ENCODE results near the gene ZNF248. TPM values are rescaled to one million over a fixed set of nuclear protein-coding genes. Genes with fewer than 3 reads are reported as not detected.

Gene ZNF248
- total and polyA plus RNA-seq, 9 of the 15 experiments (the other 6 are each of a cell fraction or from before 2014, with no cell fraction given), result 4.5 to 16.5 (median 10.2) TPM

DNA sequence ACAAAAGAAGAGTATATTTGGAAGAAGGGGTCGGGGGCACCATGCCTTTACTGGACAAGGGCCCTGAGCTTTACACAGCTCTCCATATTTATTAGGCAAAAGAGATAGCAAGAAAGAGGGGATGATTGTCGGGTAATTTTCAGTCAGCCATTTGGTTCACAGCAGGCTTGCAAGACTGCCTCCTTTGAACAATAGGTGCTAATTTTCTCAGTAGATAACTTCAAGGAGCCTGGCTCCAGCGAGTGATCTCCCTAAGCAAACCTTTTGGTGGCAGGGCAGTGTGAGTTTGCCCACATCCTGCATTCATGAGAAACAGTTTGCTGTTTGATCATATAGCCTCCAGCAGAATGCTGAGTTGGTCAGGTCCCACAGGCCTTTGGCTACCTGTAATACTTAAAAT lies 94.3 kb downstream of the ZNF248 start (continued):
- TF ChIP-seq ZNF77 (CRISPR knock-in tag; IDR thresholded peaks at IDR 0.05), result no peak

DNA sequence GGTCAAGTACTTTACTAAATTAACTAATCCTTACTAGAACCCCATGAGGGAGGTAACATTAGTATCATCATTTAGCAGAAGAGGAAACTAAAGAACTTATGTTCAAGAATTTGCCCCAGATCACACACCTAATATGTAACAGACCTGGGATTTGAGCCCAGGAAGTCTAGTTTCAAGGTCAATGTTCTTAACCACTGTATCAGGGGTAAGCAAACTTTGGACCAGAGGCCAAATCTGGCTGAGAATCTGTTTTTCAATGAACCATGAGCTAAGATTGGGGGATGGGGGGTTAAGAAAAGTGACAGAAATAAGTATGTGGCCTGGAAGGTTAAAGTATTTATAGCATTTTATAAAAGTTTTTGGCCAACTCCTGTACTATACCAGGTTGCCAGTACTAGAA lies 95.1 kb downstream of the ZNF248 start:
- ChIA-PET CTCF (ENCODE audit: low intra/inter-chr PET ratio) (no interaction called here), POLR2A (no interaction called here)
- no peak for FAIRE-seq
- ATAC-seq, result no peak
- BruUV-seq (replicated peaks), result no TSS peak
- no peak overlapping the region for H3K4me2 ChIP-seq (ENCODE audit: insufficient read depth, low read length)
- H3K4me1 ChIP-seq (replicated peaks in 1 of 2; ENCODE audit: control insufficient read depth in 2 of 2, insufficient read depth in 2 of 2, low read length in 2 of 2), result no peaks in the 10 kb centered on the region
- in situ Hi-C loops (cut with MboI), result no loop called here
- no peak overlapping the region for H3K9ac ChIP-seq (ENCODE audit: insufficient read depth in 1 of 2, low read depth in 2 of 2, low read length in 2 of 2)
- no peak for DNase-seq (ENCODE audit: extremely low read depth in 1 of 4, low spot score in 3 of 4)
- no peaks in the 10 kb centered on the region for H3K36me3 ChIP-seq (ENCODE audit: control insufficient read depth, insufficient read depth, low read length)
- no peaks in the 10 kb centered on the region for H3K27me3 ChIP-seq (ENCODE audit: control insufficient read depth in 2 of 2, insufficient read depth in 2 of 2, low read length in 2 of 2)
- intact Hi-C loops (cut with micrococcal nuclease), result no loop called here
- TF ChIP-seq KDM4B (IDR thresholded peaks at IDR 0.05; ENCODE audit: borderline replicate concordance in 2 of 2, low read depth in 1 of 2) (no peak), ZNF75A (CRISPR knock-in tag; IDR thresholded peaks at IDR 0.05) (no peak), MEF2A (IDR thresholded peaks at IDR 0.05; ENCODE audit: control insufficient read depth, low read depth, low read length) (no peak)
- TF ChIP-seq, protein P1, sequence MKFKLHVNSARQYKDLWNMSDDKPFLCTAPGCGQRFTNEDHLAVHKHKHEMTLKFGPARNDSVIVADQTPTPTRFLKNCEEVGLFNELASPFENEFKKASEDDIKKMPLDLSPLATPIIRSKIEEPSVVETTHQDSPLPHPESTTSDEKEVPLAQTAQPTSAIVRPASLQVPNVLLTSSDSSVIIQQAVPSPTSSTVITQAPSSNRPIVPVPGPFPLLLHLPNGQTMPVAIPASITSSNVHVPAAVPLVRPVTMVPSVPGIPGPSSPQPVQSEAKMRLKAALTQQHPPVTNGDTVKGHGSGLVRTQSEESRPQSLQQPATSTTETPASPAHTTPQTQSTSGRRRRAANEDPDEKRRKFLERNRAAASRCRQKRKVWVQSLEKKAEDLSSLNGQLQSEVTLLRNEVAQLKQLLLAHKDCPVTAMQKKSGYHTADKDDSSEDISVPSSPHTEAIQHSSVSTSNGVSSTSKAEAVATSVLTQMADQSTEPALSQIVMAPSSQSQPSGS (CRISPR knock-in tag; IDR thresholded peaks at IDR 0.05), result no peak
- no peak overlapping the region for H3K27ac ChIP-seq (ENCODE audit: extremely low read depth, low read depth, low read length)
- no peak overlapping the region for H3K4me3 ChIP-seq
- H3K9me3 ChIP-seq (replicated peaks; ENCODE audit: control insufficient read depth, insufficient read depth, low read depth, low read length), result no peaks in the 10 kb centered on the region
- H4K20me1 ChIP-seq (replicated peaks; ENCODE audit: control insufficient read depth, insufficient read depth, low read length), result no peaks in the 10 kb centered on the region
- H3K9me1 ChIP-seq (ENCODE audit: control insufficient read depth, insufficient read depth, low read length), result no peaks in the 10 kb centered on the region
- no peak overlapping the region for H2AFZ ChIP-seq (ENCODE audit: low read depth, low read length)
- no peaks in the 10 kb centered on the region for H3K79me2 ChIP-seq (ENCODE audit: control insufficient read depth, insufficient read depth, low read length)
